ENCODE data around the gene WDCP. TPM values are rescaled to one million over a fixed set of nuclear protein-coding genes. Genes with fewer than 3 reads are reported as not detected.

The WDCP gene
- total and polyA plus RNA-seq, 2 donors (not counting 3 experiments of a cell fraction or from before 2014, with no cell fraction given), result 9.6 to 15.4 TPM

- CTCF ChIA-PET, result interaction anchor here (1.3 to 1.6 kb wide), 2 partner anchors 19 to 228 kb away, joined by 3 to 4 read pairs; no protein-coding TSS in a partner anchor
- Histone ChIP-seq H2AFZ (ENCODE audit: low read depth, low read length) (no peak overlapping the region), H3K4me3 (replicated peaks in 1 of 3; ENCODE audit: insufficient read depth in 1 of 3, low read depth in 1 of 3, low read length in 3 of 3) (no peak overlapping the region), H3K79me2 (ENCODE audit: control insufficient read depth, insufficient read depth, low read length) (no peaks in the 10 kb centered on the region), H3K9me1 (replicated peaks; ENCODE audit: control insufficient read depth, extremely low read depth, insufficient read depth, low read length) (no peaks in the 10 kb centered on the region), H4K20me1 (replicated peaks; ENCODE audit: control insufficient read depth, extremely low read depth, insufficient read depth, low read length) (no peaks in the 10 kb centered on the region), H3K9me3 (replicated peaks; ENCODE audit: control insufficient read depth, insufficient read depth, low read length) (no peaks in the 10 kb centered on the region), H3K36me3 (ENCODE audit: control insufficient read depth in 2 of 2, extremely low read depth in 1 of 2, insufficient read depth in 2 of 2, low read length in 2 of 2) (no peaks in the 10 kb centered on the region), H3K4me1 (ENCODE audit: control insufficient read depth, extremely low read depth, insufficient read depth, low read length) (peaks cover 13% of the 10 kb centered on the region), H3K9ac (replicated peaks; ENCODE audit: extremely low read depth, insufficient read depth, low read length) (no peak overlapping the region), H3K4me2 (ENCODE audit: insufficient read depth, low read length) (no peak overlapping the region), H3K27ac (ENCODE audit: insufficient read depth, low read depth, low read length) (no peak overlapping the region), H3K27me3 (ENCODE audit: control insufficient read depth in 2 of 2, insufficient read depth in 2 of 2, low read length in 2 of 2) (no peaks in the 10 kb centered on the region)
- dilution Hi-C loops (cut with MboI; ENCODE audit: extremely low pct_ligation_motif_present, low sequenced_read_pairs), result no loop called here
- intact Hi-C loops (cut with micrococcal nuclease), result no loop called here
- DNase-seq (ENCODE audit: low read depth, low spot score) (no peak), FAIRE-seq (no peak)
- POLR2A ChIA-PET, result interaction anchor here (0.6 kb wide), 1 partner anchor 157 kb away, joined by 8 read pairs; no protein-coding TSS in a partner anchor
- BruUV-seq (replicated peaks), result no TSS peak
- TF ChIP-seq EZH2 (IDR thresholded peaks at IDR 0.05; ENCODE audit: borderline replicate concordance, low read depth, low read length, severe bottlenecking) (no peak), CTCF (IDR thresholded peaks at IDR 0.05; ENCODE audit: extremely low read depth in 1 of 2, insufficient read depth in 1 of 2, low read depth in 1 of 2, low read length in 2 of 2) (no peak), POLR2AphosphoS5 (IDR thresholded peaks at IDR 0.05; ENCODE audit: insufficient read depth, low read depth, low read length) (no peak)
Observed at GRCh38 chr2:24052951-24053350, 5.8 kb upstream of the WDCP start.

GRCh38 chr2:24051833-24052232, 4.6 kb upstream of the WDCP start:
- TF ChIP-seq EZH2 (IDR thresholded peaks at IDR 0.05; ENCODE audit: borderline replicate concordance, low read depth, low read length, severe bottlenecking) (no peak), FOS (IDR thresholded peaks at IDR 0.05; ENCODE audit: borderline replicate concordance, insufficient read depth, low read length) (no peak), JUN (IDR thresholded peaks at IDR 0.05; ENCODE audit: borderline replicate concordance, insufficient read depth, insufficient read length, low read depth) (no peak), MYC (IDR thresholded peaks at IDR 0.05; ENCODE audit: low read depth, low read length) (no peak), POLR2A (IDR thresholded peaks at IDR 0.05; ENCODE audit: low read depth, low read length) (no peak), MAX (IDR thresholded peaks at IDR 0.05; ENCODE audit: insufficient read depth, insufficient read length) (no peak)
- Histone ChIP-seq H3K36me3 (ENCODE audit: control insufficient read depth in 2 of 2, extremely low read depth in 1 of 2, insufficient read depth in 2 of 2, low read length in 2 of 2) (no peaks in the 10 kb centered on the region), H3K4me3 (replicated peaks in 1 of 3; ENCODE audit: insufficient read depth in 1 of 3, low read depth in 1 of 3, low read length in 3 of 3) (no peak overlapping the region), H3K27ac (ENCODE audit: insufficient read depth, low read depth, low read length) (no peak overlapping the region), H3K9me3 (replicated peaks; ENCODE audit: control insufficient read depth, insufficient read depth, low read length) (no peaks in the 10 kb centered on the region), H2AFZ (ENCODE audit: low read depth, low read length) (no peak overlapping the region), H3K4me1 (ENCODE audit: control insufficient read depth, extremely low read depth, insufficient read depth, low read length) (peaks cover 17% of the 10 kb centered on the region), H3K9me1 (replicated peaks; ENCODE audit: control insufficient read depth, extremely low read depth, insufficient read depth, low read length) (no peaks in the 10 kb centered on the region), H3K27me3 (ENCODE audit: control insufficient read depth in 2 of 2, insufficient read depth in 2 of 2, low read length in 2 of 2) (no peaks in the 10 kb centered on the region), H3K79me2 (ENCODE audit: control insufficient read depth, insufficient read depth, low read length) (no peaks in the 10 kb centered on the region), H3K9ac (replicated peaks; ENCODE audit: extremely low read depth, insufficient read depth, low read length) (no peak overlapping the region), H3K4me2 (ENCODE audit: insufficient read depth, low read length) (no peak overlapping the region), H4K20me1 (replicated peaks; ENCODE audit: control insufficient read depth, extremely low read depth, insufficient read depth, low read length) (no peaks in the 10 kb centered on the region)
- POLR2A ChIA-PET, result interaction anchor here (0.7 kb wide), 1 partner anchor 28 kb away, joined by 6 read pairs; no protein-coding TSS in a partner anchor
- CTCF ChIA-PET, result interaction anchor here (0.9 to 2.7 kb wide), 5 partner anchors 10 to 227 kb away, joined by 3 to 8 read pairs (median 3); no protein-coding TSS in a partner anchor
- intact Hi-C loops (cut with micrococcal nuclease) (no loop called here), dilution Hi-C loops (cut with MboI; ENCODE audit: extremely low pct_ligation_motif_present, low sequenced_read_pairs) (no loop called here)
- no TSS peak for BruUV-seq (replicated peaks)
- DNase-seq (ENCODE audit: low read depth, low spot score) (no peak), FAIRE-seq (no peak)
